Measurements from ENCODE around the gene PTPRD. TPM values are rescaled to one million over a fixed set of nuclear protein-coding genes. Genes with fewer than 3 reads are reported as not detected.

PTPRD gene
- total and polyA plus RNA-seq, 10 donors: 0.08 to 11.7 (median 2.9) TPM

DNA sequence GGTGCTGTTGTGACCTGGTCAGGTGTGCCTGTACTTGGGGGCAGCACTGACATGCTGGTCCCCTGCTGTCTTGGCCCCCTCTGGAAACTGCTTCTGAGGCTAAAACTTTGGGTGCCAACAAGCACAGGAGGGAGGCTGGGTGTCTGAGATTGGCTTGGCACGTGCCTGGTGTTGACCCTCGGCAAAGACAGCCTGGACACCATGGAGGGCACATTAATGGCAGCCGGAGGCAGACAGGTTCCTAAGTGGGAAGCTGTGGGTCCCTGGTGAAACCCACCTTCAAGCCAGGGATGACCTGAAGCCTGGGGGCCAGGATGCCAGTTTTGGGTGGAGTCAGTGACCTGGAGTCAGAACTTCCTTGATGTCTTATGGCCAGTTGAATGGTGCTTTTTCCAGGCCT, 894.1 kb downstream of the PTPRD start:
- Histone ChIP-seq H3K9me3 (peaks cover 0 to 28% (median 22%) of the 10 kb centered on the region in 8 donors), H3K27me3 (replicated peaks in 1 of 7) (no peaks in the 10 kb centered on the region), H3K36me3 (no peaks in the 10 kb centered on the region), H3K4me3 (no peak overlapping the region), H3K4me1 (no peaks in the 10 kb centered on the region), H3K27ac (no peak overlapping the region)
- intact Hi-C loops (cut with DNase I; ENCODE audit: low total_unique reads): no loop called here
- DNase-seq: no peak
- WGBS, 5 donors: 50 to 96% (median 79%) methylated on average over 3 of the region's 3 CpGs
- TF ChIP-seq, protein P1, sequence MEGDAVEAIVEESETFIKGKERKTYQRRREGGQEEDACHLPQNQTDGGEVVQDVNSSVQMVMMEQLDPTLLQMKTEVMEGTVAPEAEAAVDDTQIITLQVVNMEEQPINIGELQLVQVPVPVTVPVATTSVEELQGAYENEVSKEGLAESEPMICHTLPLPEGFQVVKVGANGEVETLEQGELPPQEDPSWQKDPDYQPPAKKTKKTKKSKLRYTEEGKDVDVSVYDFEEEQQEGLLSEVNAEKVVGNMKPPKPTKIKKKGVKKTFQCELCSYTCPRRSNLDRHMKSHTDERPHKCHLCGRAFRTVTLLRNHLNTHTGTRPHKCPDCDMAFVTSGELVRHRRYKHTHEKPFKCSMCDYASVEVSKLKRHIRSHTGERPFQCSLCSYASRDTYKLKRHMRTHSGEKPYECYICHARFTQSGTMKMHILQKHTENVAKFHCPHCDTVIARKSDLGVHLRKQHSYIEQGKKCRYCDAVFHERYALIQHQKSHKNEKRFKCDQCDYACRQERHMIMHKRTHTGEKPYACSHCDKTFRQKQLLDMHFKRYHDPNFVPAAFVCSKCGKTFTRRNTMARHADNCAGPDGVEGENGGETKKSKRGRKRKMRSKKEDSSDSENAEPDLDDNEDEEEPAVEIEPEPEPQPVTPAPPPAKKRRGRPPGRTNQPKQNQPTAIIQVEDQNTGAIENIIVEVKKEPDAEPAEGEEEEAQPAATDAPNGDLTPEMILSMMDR (IDR thresholded peaks at IDR 0.05 in 8 of 11, conservative IDR thresholded peaks at IDR 0.05 in 3 of 11): no peak
- TF ChIP-seq POLR2AphosphoS5 (IDR thresholded peaks at IDR 0.05) (no peak), POLR2A (IDR thresholded peaks at IDR 0.05) (no peak)

DNA sequence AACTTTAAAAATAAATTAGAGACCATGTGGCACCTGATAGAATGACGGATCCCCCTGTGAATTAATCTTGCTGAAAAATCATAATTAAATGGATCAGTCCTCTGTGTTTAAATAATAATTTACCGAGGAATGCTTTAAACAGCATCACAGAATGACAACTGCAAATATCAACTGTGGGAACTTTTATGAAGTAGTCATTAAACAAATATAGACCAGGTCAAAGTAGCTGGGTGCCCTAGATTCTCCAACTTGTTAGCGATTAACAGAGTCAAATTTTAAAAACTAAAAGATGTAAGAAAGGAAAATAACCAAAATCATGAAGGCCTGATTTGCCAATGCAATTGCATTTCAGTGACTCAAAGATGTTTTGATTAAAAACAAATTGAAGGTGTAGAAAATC, 933.4 kb downstream of the PTPRD start:
- no peaks in the 10 kb centered on the region for H3K36me3 ChIP-seq
- intact Hi-C loops (cut with DNase I; ENCODE audit: low total_unique reads): no loop called here
- H3K4me3 ChIP-seq: no peak overlapping the region
- DNase-seq: no peak
- H3K9me3 ChIP-seq: no peaks in the 10 kb centered on the region
- H3K27me3 ChIP-seq (replicated peaks in 1 of 7): no peaks in the 10 kb centered on the region
- H3K4me1 ChIP-seq: no peaks in the 10 kb centered on the region
- TF ChIP-seq, protein P1 (IDR thresholded peaks at IDR 0.05 in 8 of 11, conservative IDR thresholded peaks at IDR 0.05 in 3 of 11): no peak
- TF ChIP-seq POLR2A (IDR thresholded peaks at IDR 0.05): no peak
- TF ChIP-seq POLR2AphosphoS5 (IDR thresholded peaks at IDR 0.05): no peak
- no peak overlapping the region for H3K27ac ChIP-seq
- WGBS, 5 donors: 79 to 90% (median 83%) methylated on average over 3 of the region's 3 CpGs

DNA sequence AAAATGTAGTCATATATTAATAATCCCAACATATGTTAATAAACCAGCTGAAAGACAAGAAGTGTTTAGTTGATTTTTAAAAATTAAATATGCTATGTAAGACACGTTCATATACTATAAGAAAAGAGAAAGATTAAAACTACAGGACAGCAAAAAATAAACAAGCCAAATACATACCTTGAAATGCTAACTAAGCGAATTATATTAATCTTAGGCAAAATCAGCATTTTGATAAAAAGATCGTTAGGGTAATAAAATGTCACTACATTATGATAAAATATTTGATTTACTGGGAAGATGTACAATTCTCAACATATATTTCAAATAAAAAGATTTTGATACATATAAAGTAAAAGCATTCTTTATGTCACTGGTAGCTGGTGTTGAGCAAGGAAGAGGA, 938.3 kb downstream of the PTPRD start:
- H3K4me3 ChIP-seq: no peak overlapping the region
- TF ChIP-seq POLR2A (IDR thresholded peaks at IDR 0.05): no peak
- TF ChIP-seq, protein P1 (IDR thresholded peaks at IDR 0.05 in 8 of 11, conservative IDR thresholded peaks at IDR 0.05 in 3 of 11): no peak
- no peak for DNase-seq
- 82 to 88% (median 88%) methylated on average over 3 of the region's 3 CpGs for WGBS, 5 donors
- no peaks in the 10 kb centered on the region for H3K27me3 ChIP-seq (replicated peaks in 1 of 7)
- H3K9me3 ChIP-seq: peaks cover 0 to 7% (median 0%) of the 10 kb centered on the region in 8 donors
- H3K36me3 ChIP-seq: no peaks in the 10 kb centered on the region
- no peak overlapping the region for H3K27ac ChIP-seq
- H3K4me1 ChIP-seq: no peaks in the 10 kb centered on the region
- intact Hi-C loops (cut with DNase I; ENCODE audit: low total_unique reads): no loop called here

DNA sequence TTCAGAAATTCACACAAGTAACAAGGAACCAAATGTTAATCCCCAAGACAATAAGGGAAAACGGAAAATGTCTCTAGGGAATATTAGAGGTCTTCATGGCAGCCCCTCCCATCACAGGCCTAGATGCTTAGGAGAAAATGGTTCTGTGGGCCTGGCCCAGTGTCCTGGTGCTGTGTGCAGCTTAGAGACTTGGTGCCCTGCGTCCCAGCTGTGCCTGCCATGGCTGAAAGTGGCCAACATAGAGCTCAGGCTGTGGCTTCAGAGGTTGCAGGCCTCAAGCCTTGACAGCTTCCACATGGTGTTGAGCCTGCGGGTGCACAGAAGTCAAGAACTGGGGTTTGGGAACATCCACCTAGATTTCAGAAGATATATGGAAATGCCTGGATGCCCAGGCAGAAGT, 942.3 kb downstream of the PTPRD start:
- H3K36me3 ChIP-seq: no peaks in the 10 kb centered on the region
- no peaks in the 10 kb centered on the region for H3K27me3 ChIP-seq (replicated peaks in 1 of 7)
- H3K4me1 ChIP-seq: no peaks in the 10 kb centered on the region
- H3K4me3 ChIP-seq: no peak overlapping the region
- no peak overlapping the region for H3K27ac ChIP-seq
- no peak for DNase-seq
- H3K9me3 ChIP-seq: peaks cover 0 to 7% (median 0%) of the 10 kb centered on the region in 8 donors
- 76 to 83% (median 77%) methylated on average over 3 of the region's 3 CpGs for WGBS, 5 donors
- TF ChIP-seq POLR2A (IDR thresholded peaks at IDR 0.05): no peak
- intact Hi-C loops (cut with DNase I; ENCODE audit: low total_unique reads): no loop called here

DNA sequence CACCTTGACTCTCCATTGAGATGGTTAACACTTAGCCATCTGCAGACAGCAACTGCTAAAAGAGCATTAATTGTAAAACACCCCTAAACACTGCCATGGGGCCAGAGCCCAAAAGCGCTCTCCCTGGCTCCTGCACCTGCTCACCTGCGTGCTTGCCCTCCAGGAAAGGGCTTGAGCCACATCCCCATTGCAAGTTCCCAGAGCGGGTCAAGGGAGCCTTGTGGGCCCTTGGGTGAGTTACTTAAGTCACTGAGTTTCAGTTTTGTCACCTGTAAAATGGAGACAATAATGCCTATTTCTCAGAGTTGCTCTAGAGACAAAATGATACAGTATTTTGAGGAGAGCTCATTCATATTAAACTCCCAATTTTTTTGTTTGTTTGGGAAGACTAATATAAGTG, 967.8 kb downstream of the PTPRD start:
- Histone ChIP-seq H3K36me3 (no peaks in the 10 kb centered on the region), H3K27me3 (replicated peaks in 1 of 7) (no peaks in the 10 kb centered on the region), H3K27ac (no peak overlapping the region), H3K4me3 (no peak overlapping the region), H3K4me1 (no peaks in the 10 kb centered on the region), H3K9me3 (no peaks in the 10 kb centered on the region)
- no peak for DNase-seq
- intact Hi-C loops (cut with DNase I; ENCODE audit: low total_unique reads): no loop called here
- TF ChIP-seq, protein P1 (IDR thresholded peaks at IDR 0.05 in 8 of 11, conservative IDR thresholded peaks at IDR 0.05 in 3 of 11): no peak
- TF ChIP-seq POLR2AphosphoS5 (IDR thresholded peaks at IDR 0.05) (no peak), POLR2A (IDR thresholded peaks at IDR 0.05) (no peak)
- WGBS, 5 donors: 65 to 99% (median 84%) methylated on average over 3 of the region's 3 CpGs
